ENCODE results near the gene EFNA2. TPM values are rescaled to one million over a fixed set of nuclear protein-coding genes. Genes with fewer than 3 reads are reported as not detected.

The EFNA2 gene
- total RNA-seq, 1 donor from 2014 or later, result 1.0 TPM

- no peaks in the 10 kb centered on the region for H3K9me3 ChIP-seq (ENCODE audit: control insufficient read depth in 3 of 3, low read length in 3 of 3)
- H3K36me3 ChIP-seq (ENCODE audit: control insufficient read depth in 3 of 3, insufficient read depth in 3 of 3, low read length in 3 of 3), result peaks cover 10 to 14% (median 10%) of the 10 kb centered on the region in 3 donors
- peak overlapping the region; percentile 89 for H3K27ac ChIP-seq (ENCODE audit: low read depth, low read length)
- peaks cover 47 to 64% (median 53%) of the 10 kb centered on the region in 3 donors for H3K4me1 ChIP-seq (ENCODE audit: control insufficient read depth in 3 of 3, insufficient read depth in 3 of 3, low read length in 3 of 3)
- peak overlapping the region; percentile 71 to 83 (median 78) for H3K4me3 ChIP-seq (ENCODE audit: low read length in 3 of 3)
- peak overlapping the region; percentile 80 to 86 (median 83) for H3K9ac ChIP-seq (ENCODE audit: low read depth in 1 of 3, low read length in 3 of 3)
- H3K27me3 ChIP-seq (ENCODE audit: control insufficient read depth in 3 of 3, insufficient read depth in 3 of 3, low read length in 3 of 3), result no peaks in the 10 kb centered on the region
Observed at GRCh38 chr19:1260749-1261537, 24.7 kb upstream of the EFNA2 start.

- H3K9me3 ChIP-seq (ENCODE audit: control insufficient read depth in 3 of 3, low read length in 3 of 3), result no peaks in the 10 kb centered on the region
- H3K27me3 ChIP-seq (ENCODE audit: control insufficient read depth in 3 of 3, insufficient read depth in 3 of 3, low read length in 3 of 3), result no peaks in the 10 kb centered on the region
- peak overlapping the region; percentile 71 to 83 (median 78) for H3K4me3 ChIP-seq (ENCODE audit: low read length in 3 of 3)
- peaks cover 7 to 11% (median 8%) of the 10 kb centered on the region in 3 donors for H3K36me3 ChIP-seq (ENCODE audit: control insufficient read depth in 3 of 3, insufficient read depth in 3 of 3, low read length in 3 of 3)
- peak overlapping the region; percentile 89 for H3K27ac ChIP-seq (ENCODE audit: low read depth, low read length)
- H3K4me1 ChIP-seq (ENCODE audit: control insufficient read depth in 3 of 3, insufficient read depth in 3 of 3, low read length in 3 of 3), result peaks cover 50 to 66% (median 56%) of the 10 kb centered on the region in 3 donors
- peak overlapping the region; percentile 80 to 86 (median 83) for H3K9ac ChIP-seq (ENCODE audit: low read depth in 1 of 3, low read length in 3 of 3)
Observed at GRCh38 chr19:1261538-1261797, 24.2 kb upstream of the EFNA2 start.

GRCh38 chr19:1261798-1262622 lies 23.7 kb upstream of the EFNA2 start:
- H3K9ac ChIP-seq (ENCODE audit: low read depth in 1 of 3, low read length in 3 of 3), result peak overlapping the region; percentile 80 to 86 (median 83)
- H3K4me3 ChIP-seq (ENCODE audit: low read length in 3 of 3), result peak overlapping the region; percentile 71 to 83 (median 78)
- peaks cover 50 to 62% (median 57%) of the 10 kb centered on the region in 3 donors for H3K4me1 ChIP-seq (ENCODE audit: control insufficient read depth in 3 of 3, insufficient read depth in 3 of 3, low read length in 3 of 3)

DNA sequence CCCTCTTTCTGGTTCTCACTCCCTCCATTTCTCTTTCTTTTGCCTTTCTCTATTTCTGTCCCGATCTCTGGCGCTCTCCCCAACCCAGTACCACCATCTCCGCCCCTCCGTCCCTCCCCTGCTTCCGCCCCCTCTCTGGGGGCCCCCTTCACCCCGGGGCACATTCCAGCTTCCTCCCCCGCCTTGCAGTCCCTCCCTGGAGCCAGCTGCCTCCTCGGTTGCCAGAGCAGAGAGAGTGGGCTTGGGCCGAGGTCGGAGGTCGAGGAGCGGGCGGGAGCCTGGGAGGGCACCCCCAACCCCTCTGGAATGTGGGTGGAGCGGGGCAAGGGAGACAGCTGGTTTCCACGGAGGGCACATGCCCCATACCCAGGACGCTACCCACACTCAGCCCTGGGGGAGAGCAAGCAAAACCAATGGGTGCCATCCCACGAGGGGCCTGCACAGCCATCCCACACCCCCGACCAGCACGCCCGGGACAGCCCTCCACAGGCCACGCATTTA lies 23.0 kb upstream of the EFNA2 start:
- peak overlapping the region in 2 of 3 donors; percentile 83 to 86 for H3K9ac ChIP-seq (ENCODE audit: low read depth in 1 of 3, low read length in 3 of 3)
- peak overlapping the region; percentile 89 for H3K27ac ChIP-seq (ENCODE audit: low read depth, low read length)
- H3K9me3 ChIP-seq (ENCODE audit: control insufficient read depth in 3 of 3, low read length in 3 of 3), result no peaks in the 10 kb centered on the region
- H3K27me3 ChIP-seq (ENCODE audit: control insufficient read depth in 3 of 3, insufficient read depth in 3 of 3, low read length in 3 of 3), result no peaks in the 10 kb centered on the region
- peaks cover 55 to 64% (median 61%) of the 10 kb centered on the region in 3 donors for H3K4me1 ChIP-seq (ENCODE audit: control insufficient read depth in 3 of 3, insufficient read depth in 3 of 3, low read length in 3 of 3)
- H3K4me3 ChIP-seq (ENCODE audit: low read length in 3 of 3), result no peak overlapping the region
- peaks cover 0 to 1% (median 0%) of the 10 kb centered on the region in 3 donors for H3K36me3 ChIP-seq (ENCODE audit: control insufficient read depth in 3 of 3, insufficient read depth in 3 of 3, low read length in 3 of 3)

More at GRCh38 chr19:1261798-1262622, 23.7 kb upstream of the EFNA2 start:
- no peaks in the 10 kb centered on the region for H3K9me3 ChIP-seq (ENCODE audit: control insufficient read depth in 3 of 3, low read length in 3 of 3)
- no peaks in the 10 kb centered on the region for H3K27me3 ChIP-seq (ENCODE audit: control insufficient read depth in 3 of 3, insufficient read depth in 3 of 3, low read length in 3 of 3)
- H3K27ac ChIP-seq (ENCODE audit: low read depth, low read length), result peak overlapping the region; percentile 89
- H3K36me3 ChIP-seq (ENCODE audit: control insufficient read depth in 3 of 3, insufficient read depth in 3 of 3, low read length in 3 of 3), result peaks cover 2 to 6% (median 3%) of the 10 kb centered on the region in 3 donors

DNA sequence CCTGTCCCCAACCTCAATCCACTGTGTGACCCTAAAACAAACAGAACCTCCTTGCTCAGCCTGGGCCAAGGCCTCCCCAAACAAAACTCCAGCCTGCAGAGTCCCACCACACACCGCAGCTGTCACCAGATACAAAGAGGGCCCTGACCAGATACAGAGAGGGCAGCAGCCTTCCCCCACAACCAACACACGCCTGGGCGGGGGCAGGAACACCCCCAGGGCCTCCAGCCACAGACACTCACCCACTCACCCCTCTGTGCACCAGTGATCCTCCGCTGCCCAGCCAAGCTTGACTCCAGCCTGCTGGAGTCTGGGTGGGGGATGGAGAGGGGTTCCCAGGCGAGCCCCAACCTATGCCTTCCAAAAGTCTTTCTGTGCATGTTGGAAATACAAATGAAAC lies 22.5 kb upstream of the EFNA2 start:
- peak overlapping the region in 1 of 3 donors; percentile 86 for H3K9ac ChIP-seq (ENCODE audit: low read depth in 1 of 3, low read length in 3 of 3)

DNA sequence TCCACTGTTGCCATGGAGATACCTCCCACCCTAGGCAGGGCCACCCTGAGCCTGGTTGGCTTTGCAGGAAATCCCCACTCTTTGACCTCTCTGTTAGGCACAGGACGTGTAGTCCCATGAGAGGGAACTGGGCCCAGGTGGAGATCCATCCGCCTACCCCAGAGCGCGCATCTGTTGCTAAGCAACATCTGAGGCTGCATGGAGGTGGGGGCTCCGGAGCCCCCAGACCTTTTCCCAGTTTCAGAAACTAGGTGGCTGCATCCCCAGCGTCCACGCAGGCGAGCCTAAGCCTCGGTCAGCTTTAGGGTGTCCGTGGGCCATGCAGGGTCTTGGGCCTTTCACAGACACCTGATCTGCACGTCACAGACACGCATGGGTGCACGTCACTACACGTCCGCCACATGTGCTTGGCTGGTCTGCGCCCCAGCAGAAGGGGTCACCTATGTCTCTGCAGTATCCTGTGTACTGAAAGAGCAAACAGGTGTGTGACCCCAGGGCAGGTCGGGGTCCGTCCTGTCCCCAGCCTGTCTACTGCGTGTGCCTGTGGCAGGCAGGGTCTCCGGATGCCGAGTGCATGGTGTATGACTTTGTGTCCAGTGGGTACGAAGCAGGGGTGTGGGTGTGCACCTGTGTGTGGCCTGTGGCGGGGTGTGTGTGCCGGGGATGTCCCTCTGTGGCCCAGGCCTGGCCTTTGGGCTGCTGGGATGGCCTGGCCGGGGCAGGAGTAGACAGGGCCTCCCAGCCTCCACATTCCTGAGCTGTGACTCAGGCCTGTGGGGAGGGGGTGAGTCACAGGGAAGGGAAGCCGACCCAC lies 20.7 kb upstream of the EFNA2 start:
- Histone ChIP-seq H3K27ac (ENCODE audit: low read depth, low read length) (peak overlapping the region; percentile 51), H3K4me3 (ENCODE audit: low read length in 3 of 3) (peak overlapping the region in 1 of 3 donors; percentile 29)

More for the DNA sequence above, 22.5 kb upstream of the EFNA2 start:
- Histone ChIP-seq H3K27me3 (ENCODE audit: control insufficient read depth in 3 of 3, insufficient read depth in 3 of 3, low read length in 3 of 3) (no peaks in the 10 kb centered on the region), H3K4me1 (ENCODE audit: control insufficient read depth in 3 of 3, insufficient read depth in 3 of 3, low read length in 3 of 3) (peaks cover 56 to 68% (median 62%) of the 10 kb centered on the region in 3 donors), H3K9me3 (ENCODE audit: control insufficient read depth in 3 of 3, low read length in 3 of 3) (no peaks in the 10 kb centered on the region), H3K36me3 (ENCODE audit: control insufficient read depth in 3 of 3, insufficient read depth in 3 of 3, low read length in 3 of 3) (no peaks in the 10 kb centered on the region), H3K4me3 (ENCODE audit: low read length in 3 of 3) (no peak overlapping the region), H3K27ac (ENCODE audit: low read depth, low read length) (peak overlapping the region; percentile 89)

DNA sequence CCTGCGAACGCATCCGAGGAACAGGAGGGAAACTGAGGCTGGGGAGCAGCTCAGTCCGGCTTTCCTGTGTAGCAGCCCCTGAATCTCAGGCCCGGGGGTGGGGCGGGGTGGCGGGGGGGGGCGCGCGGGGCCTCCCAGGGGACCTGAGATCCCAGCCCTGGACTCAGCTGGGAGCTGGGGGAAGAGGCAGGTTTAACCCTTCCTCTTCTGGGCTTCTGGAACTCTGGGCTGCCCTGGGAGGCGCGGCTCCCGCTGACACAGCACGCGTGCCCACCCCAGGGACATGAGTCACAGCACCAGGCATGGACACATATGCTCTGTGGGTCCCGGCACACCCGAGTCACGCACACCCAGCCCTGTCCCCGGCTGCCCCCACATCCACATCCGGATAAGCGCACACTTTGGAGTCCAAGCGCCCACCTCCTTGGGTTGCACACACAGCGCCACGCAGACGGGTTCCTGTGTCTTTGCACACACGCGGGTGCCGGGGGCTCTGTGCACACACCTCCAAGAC lies 20.0 kb upstream of the EFNA2 start:
- peak overlapping the region; percentile 75 for H3K27ac ChIP-seq (ENCODE audit: low read depth, low read length)
- peaks cover under 1 to 4% (median under 1%) of the 10 kb centered on the region in 3 donors for H3K36me3 ChIP-seq (ENCODE audit: control insufficient read depth in 3 of 3, insufficient read depth in 3 of 3, low read length in 3 of 3)
- H3K9ac ChIP-seq (ENCODE audit: low read depth in 1 of 3, low read length in 3 of 3), result peak overlapping the region; percentile 57 to 70 (median 57)
- H3K9me3 ChIP-seq (ENCODE audit: control insufficient read depth in 3 of 3, low read length in 3 of 3), result no peaks in the 10 kb centered on the region
- no peaks in the 10 kb centered on the region for H3K27me3 ChIP-seq (ENCODE audit: control insufficient read depth in 3 of 3, insufficient read depth in 3 of 3, low read length in 3 of 3)
- H3K4me1 ChIP-seq (ENCODE audit: control insufficient read depth in 3 of 3, insufficient read depth in 3 of 3, low read length in 3 of 3), result peaks cover 52 to 73% (median 61%) of the 10 kb centered on the region in 3 donors
- peak overlapping the region; percentile 30 to 65 (median 51) for H3K4me3 ChIP-seq (ENCODE audit: low read length in 3 of 3)

More for the DNA sequence above, 20.7 kb upstream of the EFNA2 start:
- Histone ChIP-seq H3K9ac (ENCODE audit: low read depth in 1 of 3, low read length in 3 of 3) (peak overlapping the region in 2 of 3 donors; percentile 33 to 62), H3K36me3 (ENCODE audit: control insufficient read depth in 3 of 3, insufficient read depth in 3 of 3, low read length in 3 of 3) (peaks cover 0 to under 1% (median 0%) of the 10 kb centered on the region in 3 donors), H3K9me3 (ENCODE audit: control insufficient read depth in 3 of 3, low read length in 3 of 3) (no peaks in the 10 kb centered on the region), H3K4me1 (ENCODE audit: control insufficient read depth in 3 of 3, insufficient read depth in 3 of 3, low read length in 3 of 3) (peaks cover 52 to 73% (median 61%) of the 10 kb centered on the region in 3 donors), H3K27me3 (ENCODE audit: control insufficient read depth in 3 of 3, insufficient read depth in 3 of 3, low read length in 3 of 3) (no peaks in the 10 kb centered on the region)

DNA sequence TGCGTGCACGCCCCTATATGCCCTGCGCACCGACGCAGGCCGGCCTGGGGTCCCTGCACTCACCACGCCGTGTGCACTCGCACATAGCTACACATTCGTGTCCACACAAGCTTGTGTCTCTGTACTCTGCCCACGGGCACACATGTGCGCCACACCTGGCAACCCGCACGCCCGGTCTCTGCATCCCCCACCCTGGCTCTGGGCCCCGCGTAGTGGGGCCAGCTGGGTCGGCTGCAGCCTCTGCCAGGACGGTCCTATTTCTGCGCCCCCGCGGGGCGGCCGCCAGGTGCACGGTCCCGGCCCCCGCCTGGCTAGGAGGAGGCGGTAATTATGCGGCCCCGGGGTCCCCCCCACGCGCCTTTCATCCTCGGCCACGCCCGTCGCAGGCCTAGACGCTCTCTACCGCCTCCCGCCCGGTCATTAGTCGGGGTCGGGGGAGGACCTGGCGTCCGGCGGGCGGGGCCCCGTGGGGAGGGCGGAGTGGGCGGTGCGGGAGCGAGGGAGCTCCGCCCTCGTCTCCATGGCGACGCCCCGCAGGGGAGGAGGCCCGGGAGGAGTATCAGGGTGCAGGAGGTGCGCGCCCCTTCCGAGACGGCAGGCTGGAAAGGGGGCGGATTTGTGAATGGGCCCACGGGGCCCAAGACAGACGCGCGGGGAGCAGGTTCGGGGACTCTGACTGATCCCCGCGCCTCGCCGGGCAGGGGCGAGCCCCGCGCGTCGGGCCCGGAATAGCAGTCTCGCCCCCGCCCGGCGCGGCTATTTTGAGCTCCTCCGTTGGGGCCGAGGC lies 19.4 kb upstream of the EFNA2 start:
- Histone ChIP-seq H3K27ac (ENCODE audit: low read depth, low read length) (peak overlapping the region; percentile 75), H3K4me1 (ENCODE audit: control insufficient read depth in 3 of 3, insufficient read depth in 3 of 3, low read length in 3 of 3) (peaks cover 56 to 76% (median 64%) of the 10 kb centered on the region in 3 donors), H3K36me3 (ENCODE audit: control insufficient read depth in 3 of 3, insufficient read depth in 3 of 3, low read length in 3 of 3) (peaks cover 7 to 10% (median 7%) of the 10 kb centered on the region in 3 donors), H3K27me3 (ENCODE audit: control insufficient read depth in 3 of 3, insufficient read depth in 3 of 3, low read length in 3 of 3) (no peaks in the 10 kb centered on the region), H3K4me3 (ENCODE audit: low read length in 3 of 3) (peak overlapping the region; percentile 30 to 65 (median 51)), H3K9me3 (ENCODE audit: control insufficient read depth in 3 of 3, low read length in 3 of 3) (no peaks in the 10 kb centered on the region), H3K9ac (ENCODE audit: low read depth in 1 of 3, low read length in 3 of 3) (peak overlapping the region; percentile 57 to 70 (median 59))
